ENCODE results near the gene NEXMIF.

NEXMIF gene

GRCh38 chrX:74684466-74684865 is 240.8 kb downstream of the NEXMIF start:
- no peak for DNase-seq (ENCODE audit: insufficient read length, low spot score)
- FAIRE-seq = no peak
- TF ChIP-seq POLR2A (IDR thresholded peaks at IDR 0.05; ENCODE audit: low read depth, low read length) = no peak

Measured in H54 (cell line).